Hepatocyte (in vitro differentiated cells): ENCODE data around the gene IL22RA2.

Source experiments
- CTCF ChIP-seq: fragments of 200-600 bp; sonication (generic); IDR thresholded peaks from 2 replicates; pipeline ENCODE4 v1.5.1; 2016; ENCODE audit warnings: antibody characterized with exemption, mild to moderate bottlenecking; ENCODE audit not compliant: poor library complexity
- EZH2 ChIP-seq: fragments of 200-600 bp; sonication (generic); IDR thresholded peaks from 2 replicates; pipeline ENCODE4 v1.6.1; 2016; ENCODE audit warnings: antibody characterized with exemption, mild to moderate bottlenecking, borderline replicate concordance
- EZH2phosphoT487 ChIP-seq: fragments of 200-600 bp; sonication (generic); IDR thresholded peaks from one replicate; pipeline ENCODE4 v1.6.1; 2018; ENCODE audit warnings: antibody characterized with exemption, mild to moderate bottlenecking, low read depth, moderate library complexity; ENCODE audit not compliant: unreplicated experiment, severe bottlenecking

- TF ChIP-seq CTCF (no peak), EZH2 (no peak), EZH2phosphoT487 (no peak)
Observed at GRCh38 chr6:137134483-137134882, 39.0 kb downstream of the IL22RA2 start.
